HG03060 (cell line): Measurements from ENCODE around the gene SMG6.
"Not testable (repeated sequence)": the region's sequence is repeated elsewhere in the genome, so short reads cannot be mapped to it uniquely, and the experiment has no call there.

Experiments used
- ATAC-seq: cut with Tn5 transposase; IDR thresholded peaks from one replicate; pipeline ENCODE4 v1.9.1; 2021; ENCODE audit warnings: low read depth, moderate number of reproducible peaks; ENCODE audit not compliant: unreplicated experiment

SMG6 gene

GRCh38 chr17:2210726-2211125 is 92.9 kb downstream of the SMG6 start:
- ATAC-seq = no peak

- ATAC-seq = no peak
These were observed 95.6 kb downstream of the SMG6 start for GRCh38 chr17:2207815-2208515.

GRCh38 chr17:2204393-2204792 is 99.2 kb downstream of the SMG6 start:
- no peak for ATAC-seq

- no peak for ATAC-seq
These were observed 99.8 kb downstream of the SMG6 start for GRCh38 chr17:2203818-2204217.

GRCh38 chr17:2202996-2203575 is 100.5 kb downstream of the SMG6 start:
- ATAC-seq = no peak

GRCh38 chr17:2202302-2202995 is 101.1 kb downstream of the SMG6 start:
- ATAC-seq = no peak

GRCh38 chr17:2199386-2199785 is 104.2 kb downstream of the SMG6 start:
- ATAC-seq = not testable (repeated sequence)

GRCh38 chr17:2198927-2199326 is 104.7 kb downstream of the SMG6 start:
- ATAC-seq = no peak

- no peak for ATAC-seq
These were observed 106.3 kb downstream of the SMG6 start for GRCh38 chr17:2197271-2197670.

GRCh38 chr17:2195729-2196128 is 107.9 kb downstream of the SMG6 start:
- no peak for ATAC-seq

GRCh38 chr17:2194889-2195335 is 108.7 kb downstream of the SMG6 start:
- ATAC-seq = no peak

- no peak for ATAC-seq
These were observed 111.1 kb downstream of the SMG6 start for GRCh38 chr17:2192367-2193057.

- ATAC-seq = no peak
These were observed 111.8 kb downstream of the SMG6 start for GRCh38 chr17:2191785-2192184.

GRCh38 chr17:2191227-2191626 is 112.4 kb downstream of the SMG6 start:
- no peak for ATAC-seq

- ATAC-seq = no peak
These were observed 113.6 kb downstream of the SMG6 start for GRCh38 chr17:2190014-2190413.

GRCh38 chr17:2188971-2189630 is 114.5 kb downstream of the SMG6 start:
- ATAC-seq = no peak

GRCh38 chr17:2187758-2188157 is 115.8 kb downstream of the SMG6 start:
- no peak for ATAC-seq

- no peak for ATAC-seq
These were observed 116.6 kb downstream of the SMG6 start for GRCh38 chr17:2186937-2187336.

- ATAC-seq = no peak
These were observed 118.3 kb downstream of the SMG6 start for GRCh38 chr17:2184993-2185931.

GRCh38 chr17:2183346-2183745 is 120.2 kb downstream of the SMG6 start:
- no peak for ATAC-seq
